Measurements from ENCODE around the gene PAK2. TPM values are rescaled to one million over a fixed set of nuclear protein-coding genes. Genes with fewer than 3 reads are reported as not detected.

The PAK2 gene
- total and polyA plus RNA-seq, 9 of the 15 experiments (the other 6 are each of a cell fraction or from before 2014, with no cell fraction given), result 13.2 to 72.4 (median 35.7) TPM

- Histone ChIP-seq H3K27me3 (ENCODE audit: control insufficient read depth in 2 of 2, insufficient read depth in 2 of 2, low read length in 2 of 2) (no peaks in the 10 kb centered on the region), H3K9me3 (replicated peaks; ENCODE audit: control insufficient read depth, insufficient read depth, low read depth, low read length) (peaks cover 10% of the 10 kb centered on the region), H2AFZ (ENCODE audit: low read depth, low read length) (no peak overlapping the region), H3K36me3 (ENCODE audit: control insufficient read depth, insufficient read depth, low read length) (peaks cover 22% of the 10 kb centered on the region; the same call in 2 of the 3 replicates), H3K9me1 (ENCODE audit: control insufficient read depth, insufficient read depth, low read length) (no peaks in the 10 kb centered on the region), H4K20me1 (replicated peaks; ENCODE audit: control insufficient read depth, insufficient read depth, low read length) (no peaks in the 10 kb centered on the region), H3K4me2 (ENCODE audit: insufficient read depth, low read length) (no peak overlapping the region), H3K4me1 (replicated peaks in 1 of 2; ENCODE audit: control insufficient read depth in 2 of 2, insufficient read depth in 2 of 2, low read length in 2 of 2) (no peaks in the 10 kb centered on the region), H3K79me2 (ENCODE audit: control insufficient read depth, insufficient read depth, low read length) (peaks cover 95% of the 10 kb centered on the region), H3K27ac (ENCODE audit: extremely low read depth, low read depth, low read length) (no peak overlapping the region), H3K9ac (ENCODE audit: insufficient read depth in 1 of 2, low read depth in 2 of 2, low read length in 2 of 2) (no peak overlapping the region), H3K4me3 (no peak overlapping the region)
- ATAC-seq (no peak), FAIRE-seq (no peak), DNase-seq (ENCODE audit: extremely low read depth in 1 of 4, low spot score in 3 of 4) (no peak)
- in situ Hi-C loops (cut with MboI) (no loop called here), intact Hi-C loops (cut with micrococcal nuclease) (no loop called here)
- 97% methylated on average over 6 of the region's 6 CpGs for WGBS (ENCODE audit: insufficient coverage, low coverage, missing lambda C conversion rate)
- no TSS peak for BruUV-seq (replicated peaks)
- ChIA-PET CTCF (ENCODE audit: low intra/inter-chr PET ratio) (no interaction called here), POLR2A (no interaction called here)
- TF ChIP-seq, protein P1, sequence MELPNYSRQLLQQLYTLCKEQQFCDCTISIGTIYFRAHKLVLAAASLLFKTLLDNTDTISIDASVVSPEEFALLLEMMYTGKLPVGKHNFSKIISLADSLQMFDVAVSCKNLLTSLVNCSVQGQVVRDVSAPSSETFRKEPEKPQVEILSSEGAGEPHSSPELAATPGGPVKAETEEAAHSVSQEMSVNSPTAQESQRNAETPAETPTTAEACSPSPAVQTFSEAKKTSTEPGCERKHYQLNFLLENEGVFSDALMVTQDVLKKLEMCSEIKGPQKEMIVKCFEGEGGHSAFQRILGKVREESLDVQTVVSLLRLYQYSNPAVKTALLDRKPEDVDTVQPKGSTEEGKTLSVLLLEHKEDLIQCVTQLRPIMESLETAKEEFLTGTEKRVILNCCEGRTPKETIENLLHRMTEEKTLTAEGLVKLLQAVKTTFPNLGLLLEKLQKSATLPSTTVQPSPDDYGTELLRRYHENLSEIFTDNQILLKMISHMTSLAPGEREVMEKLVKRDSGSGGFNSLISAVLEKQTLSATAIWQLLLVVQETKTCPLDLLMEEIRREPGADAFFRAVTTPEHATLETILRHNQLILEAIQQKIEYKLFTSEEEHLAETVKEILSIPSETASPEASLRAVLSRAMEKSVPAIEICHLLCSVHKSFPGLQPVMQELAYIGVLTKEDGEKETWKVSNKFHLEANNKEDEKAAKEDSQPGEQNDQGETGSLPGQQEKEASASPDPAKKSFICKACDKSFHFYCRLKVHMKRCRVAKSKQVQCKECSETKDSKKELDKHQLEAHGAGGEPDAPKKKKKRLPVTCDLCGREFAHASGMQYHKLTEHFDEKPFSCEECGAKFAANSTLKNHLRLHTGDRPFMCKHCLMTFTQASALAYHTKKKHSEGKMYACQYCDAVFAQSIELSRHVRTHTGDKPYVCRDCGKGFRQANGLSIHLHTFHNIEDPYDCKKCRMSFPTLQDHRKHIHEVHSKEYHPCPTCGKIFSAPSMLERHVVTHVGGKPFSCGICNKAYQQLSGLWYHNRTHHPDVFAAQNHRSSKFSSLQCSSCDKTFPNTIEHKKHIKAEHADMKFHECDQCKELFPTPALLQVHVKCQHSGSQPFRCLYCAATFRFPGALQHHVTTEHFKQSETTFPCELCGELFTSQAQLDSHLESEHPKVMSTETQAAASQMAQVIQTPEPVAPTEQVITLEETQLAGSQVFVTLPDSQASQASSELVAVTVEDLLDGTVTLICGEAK (IDR thresholded peaks at IDR 0.05), result 0 out of 2 replicates have a peak, but pooled peaks have one; percentile 18
- TF ChIP-seq, protein P1 (CRISPR knock-in tag; IDR thresholded peaks at IDR 0.05), result no peak
- TF ChIP-seq ZNF23 (CRISPR knock-in tag; IDR thresholded peaks at IDR 0.05) (no peak), ELK1 (CRISPR knock-in tag; IDR thresholded peaks at IDR 0.05) (no peak), ZBTB1 (CRISPR knock-in tag; IDR thresholded peaks at IDR 0.05; ENCODE audit: borderline replicate concordance, low read depth) (no peak), CBFA2T3 (IDR thresholded peaks at IDR 0.05) (no peak)
- TF ChIP-seq, protein P2, sequence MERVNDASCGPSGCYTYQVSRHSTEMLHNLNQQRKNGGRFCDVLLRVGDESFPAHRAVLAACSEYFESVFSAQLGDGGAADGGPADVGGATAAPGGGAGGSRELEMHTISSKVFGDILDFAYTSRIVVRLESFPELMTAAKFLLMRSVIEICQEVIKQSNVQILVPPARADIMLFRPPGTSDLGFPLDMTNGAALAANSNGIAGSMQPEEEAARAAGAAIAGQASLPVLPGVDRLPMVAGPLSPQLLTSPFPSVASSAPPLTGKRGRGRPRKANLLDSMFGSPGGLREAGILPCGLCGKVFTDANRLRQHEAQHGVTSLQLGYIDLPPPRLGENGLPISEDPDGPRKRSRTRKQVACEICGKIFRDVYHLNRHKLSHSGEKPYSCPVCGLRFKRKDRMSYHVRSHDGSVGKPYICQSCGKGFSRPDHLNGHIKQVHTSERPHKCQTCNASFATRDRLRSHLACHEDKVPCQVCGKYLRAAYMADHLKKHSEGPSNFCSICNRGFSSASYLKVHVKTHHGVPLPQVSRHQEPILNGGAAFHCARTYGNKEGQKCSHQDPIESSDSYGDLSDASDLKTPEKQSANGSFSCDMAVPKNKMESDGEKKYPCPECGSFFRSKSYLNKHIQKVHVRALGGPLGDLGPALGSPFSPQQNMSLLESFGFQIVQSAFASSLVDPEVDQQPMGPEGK (CRISPR knock-in tag; IDR thresholded peaks at IDR 0.05; ENCODE audit: borderline replicate concordance), result no peak
Observed at GRCh38 chr3:196774848-196775422, 35.3 kb downstream of the PAK2 start.
